DND-41 (cell line): ENCODE results near the gene NT5E.

Source experiments
- CTCF ChIP-seq: IDR thresholded peaks from 2 replicates; pipeline ENCODE4 v1.5.1; 2012; ENCODE audit warnings: borderline replicate concordance, low read length, moderate library complexity, mild to moderate bottlenecking; ENCODE audit not compliant: poor library complexity, severe bottlenecking; ENCODE audit errors: extremely low read depth
- EZH2 ChIP-seq: IDR thresholded peaks from 3 replicates; pipeline ENCODE4 v1.6.1; 2012; ENCODE audit warnings: borderline replicate concordance, low read depth, mild to moderate bottlenecking, moderate library complexity, low read length, inconsistent platforms; ENCODE audit not compliant: severe bottlenecking

- TF ChIP-seq CTCF (no peak), EZH2 (no peak)
These were observed 8.3 kb downstream of the NT5E start for GRCh38 chr6:85458184-85458583.
